Neural cell (in vitro differentiated cells): ENCODE results near the gene LMAN2. TPM values are rescaled to one million over a fixed set of nuclear protein-coding genes. Genes with fewer than 3 reads are reported as not detected.

ENCODE experiments used
- H2AFZ ChIP-seq: fragments of 200-600, 300-800 bp; sonication (generic), shearing (Covaris generic); 2 replicates; pipeline ENCODE4 v1.6.0; 2014; ENCODE audit warnings: low read depth, mild to moderate bottlenecking, antibody characterized with exemption, low read length, moderate library complexity
- H3F3A ChIP-seq: fragments of 200-600 bp; shearing (Covaris generic); 2 replicates; pipeline ENCODE4 v1.6.1; 2016; ENCODE audit warnings: mild to moderate bottlenecking, moderate library complexity, mixed read lengths, antibody characterized with exemption, low read length; ENCODE audit not compliant: insufficient read depth, poor library complexity, severe bottlenecking
- H3K27ac ChIP-seq: fragments of 200-600, 300-800 bp; sonication (generic), shearing (Covaris generic); 2 replicates; pipeline ENCODE4 v1.5.1; 2014; ENCODE audit warnings: mild to moderate bottlenecking, low read length, moderate library complexity
- H3K27me3 ChIP-seq: fragments of 300-800, 200-600 bp; sonication (generic), shearing (Covaris generic); 2 replicates; pipeline ENCODE4 v1.6.0; 2014; ENCODE audit warnings: mild to moderate bottlenecking, low read depth, low read length, moderate library complexity; ENCODE audit not compliant: insufficient read depth
- H3K36me3 ChIP-seq: fragments of 300-800, 200-600 bp; sonication (generic), shearing (Covaris generic); 2 replicates; pipeline ENCODE4 v1.5.1; 2014; ENCODE audit warnings: mild to moderate bottlenecking, antibody characterized with exemption, low read length, moderate library complexity; ENCODE audit not compliant: insufficient read depth
- H3K4me2 ChIP-seq: fragments of 300-800, 200-600 bp; sonication (generic), shearing (Covaris generic); 2 replicates; pipeline ENCODE4 v1.6.0; 2014; ENCODE audit warnings: mild to moderate bottlenecking, low read length
- H3K4me3 ChIP-seq: fragments of 300-800, 200-600 bp; sonication (generic), shearing (Covaris generic); 2 replicates; pipeline ENCODE4 v1.5.1; 2014; ENCODE audit warnings: mild to moderate bottlenecking, low read length, moderate library complexity
- H3K79me2 ChIP-seq: fragments of 200-600 bp; shearing (Covaris generic); replicated peaks from 2 replicates; pipeline ENCODE4 v1.6.0; 2014; ENCODE audit warnings: mild to moderate bottlenecking, low read length, moderate library complexity; ENCODE audit not compliant: insufficient read depth
- H3K9ac ChIP-seq: fragments of 300-800, 200-600 bp; sonication (generic), shearing (Covaris generic); 2 replicates; pipeline ENCODE4 v1.6.1; 2016; ENCODE audit warnings: mild to moderate bottlenecking, low read length, mixed read lengths
- H3K9me2 ChIP-seq: fragments of 200-600 bp; shearing (Covaris generic); 2 replicates; pipeline ENCODE4 v1.6.1; 2016; ENCODE audit warnings: mild to moderate bottlenecking, low read length, mixed read lengths; ENCODE audit not compliant: insufficient read depth
- H3K9me3 ChIP-seq: fragments of 200-600, 300-800 bp; sonication (generic), shearing (Covaris generic); 2 replicates; pipeline ENCODE4 v1.6.1; 2016; ENCODE audit warnings: mild to moderate bottlenecking, mixed run types, low read length, moderate library complexity, mixed read lengths
- H4K20me1 ChIP-seq: fragments of 200-600 bp; shearing (Covaris generic); 2 replicates; pipeline ENCODE4 v1.6.1; 2016; ENCODE audit warnings: mild to moderate bottlenecking, mixed run types; ENCODE audit not compliant: insufficient read depth
- EP300 ChIP-seq: fragments of 450-650 bp; conservative IDR thresholded peaks from 2 replicates; pipeline ENCODE4 v1.6.1; 2014; ENCODE audit warnings: antibody characterized with exemption, mild to moderate bottlenecking, moderate library complexity; ENCODE audit not compliant: poor library complexity, severe bottlenecking
- EZH2 ChIP-seq: fragments of 200-600, 300-800 bp; shearing (Covaris generic), sonication (generic); IDR thresholded peaks from 2 replicates; pipeline ENCODE4 v1.6.1; 2014; ENCODE audit warnings: antibody characterized with exemption, low read length, borderline replicate concordance, mild to moderate bottlenecking; ENCODE audit not compliant: insufficient read depth, poor library complexity, severe bottlenecking
- MXI1 ChIP-seq: fragments of 450-650 bp; conservative IDR thresholded peaks from 2 replicates; pipeline ENCODE4 v1.6.1; 2014; ENCODE audit warnings: antibody characterized with exemption, mild to moderate bottlenecking; ENCODE audit not compliant: poor library complexity, severe bottlenecking
- POLR2AphosphoS5 ChIP-seq: IDR thresholded peaks from 2 replicates; pipeline ENCODE4 v1.6.1; 2012
- RAD21 ChIP-seq: fragments of 450-650 bp; conservative IDR thresholded peaks from 2 replicates; pipeline ENCODE4 v1.6.1; 2014; ENCODE audit warnings: antibody characterized with exemption, mild to moderate bottlenecking, moderate library complexity
- REST ChIP-seq: IDR thresholded peaks from 2 replicates; pipeline ENCODE4 v1.6.1; 2012; ENCODE audit warnings: borderline replicate concordance
- SMC3 ChIP-seq: fragments of 450-650 bp; conservative IDR thresholded peaks from 2 replicates; pipeline ENCODE4 v1.6.1; 2014; ENCODE audit warnings: antibody characterized with exemption, mild to moderate bottlenecking, moderate library complexity; ENCODE audit not compliant: poor library complexity
- TAF1 ChIP-seq: IDR thresholded peaks from 2 replicates; pipeline ENCODE4 v1.6.1; 2012; ENCODE audit warnings: low read depth
- polyA plus RNA-seq: library from polyadenylated mRNA; depleted of rRNA; stranded (reverse); fragments of >200 nt; gene quantifications from 2 replicates; pipeline ENCODE4 v1.2.3, GENCODE V29; 2014
- TF ChIP-seq, protein P1 (sequence below): fragments of 450-650 bp; IDR thresholded peaks from 2 replicates; pipeline ENCODE4 v1.5.1; 2014; ENCODE audit warnings: antibody characterized with exemption, mild to moderate bottlenecking, moderate library complexity; ENCODE audit not compliant: poor library complexity, severe bottlenecking

The LMAN2 gene
- polyA plus RNA-seq, 1 donor from 2014 or later = 155 TPM

DNA sequence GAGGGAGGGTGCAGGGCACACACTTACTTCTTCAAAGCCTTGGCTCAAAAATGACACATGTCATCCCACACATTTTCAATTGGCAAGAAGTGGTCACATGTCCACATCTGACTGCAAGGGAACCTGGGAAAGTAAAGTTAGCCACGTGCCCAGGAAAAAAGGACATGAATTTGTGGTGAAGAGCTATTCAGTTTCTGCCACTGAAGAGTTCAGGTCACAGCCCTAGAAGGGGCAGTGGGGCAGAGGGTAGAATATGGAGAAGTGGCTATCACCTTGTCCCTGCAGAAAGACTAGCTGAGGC, 4.3 kb upstream of the LMAN2 start:
- Histone ChIP-seq H3K27ac (no peak overlapping the region), H2AFZ (no peak overlapping the region), H3F3A (no peaks in the 10 kb centered on the region), H3K4me3 (no peak overlapping the region), H3K79me2 (peaks cover 5% of the 10 kb centered on the region), H4K20me1 (no peaks in the 10 kb centered on the region), H3K4me2 (no peak overlapping the region), H3K27me3 (no peaks in the 10 kb centered on the region), H3K9me3 (no peaks in the 10 kb centered on the region), H3K36me3 (no peaks in the 10 kb centered on the region), H3K9me2 (no peaks in the 10 kb centered on the region), H3K9ac (no peak overlapping the region)
- no peak for TF ChIP-seq EP300
- TF ChIP-seq POLR2AphosphoS5 = no peak
- no peak for TF ChIP-seq EZH2
- TF ChIP-seq REST = no peak
- no peak for TF ChIP-seq MXI1
- no peak for TF ChIP-seq SMC3
- TF ChIP-seq, protein P1, sequence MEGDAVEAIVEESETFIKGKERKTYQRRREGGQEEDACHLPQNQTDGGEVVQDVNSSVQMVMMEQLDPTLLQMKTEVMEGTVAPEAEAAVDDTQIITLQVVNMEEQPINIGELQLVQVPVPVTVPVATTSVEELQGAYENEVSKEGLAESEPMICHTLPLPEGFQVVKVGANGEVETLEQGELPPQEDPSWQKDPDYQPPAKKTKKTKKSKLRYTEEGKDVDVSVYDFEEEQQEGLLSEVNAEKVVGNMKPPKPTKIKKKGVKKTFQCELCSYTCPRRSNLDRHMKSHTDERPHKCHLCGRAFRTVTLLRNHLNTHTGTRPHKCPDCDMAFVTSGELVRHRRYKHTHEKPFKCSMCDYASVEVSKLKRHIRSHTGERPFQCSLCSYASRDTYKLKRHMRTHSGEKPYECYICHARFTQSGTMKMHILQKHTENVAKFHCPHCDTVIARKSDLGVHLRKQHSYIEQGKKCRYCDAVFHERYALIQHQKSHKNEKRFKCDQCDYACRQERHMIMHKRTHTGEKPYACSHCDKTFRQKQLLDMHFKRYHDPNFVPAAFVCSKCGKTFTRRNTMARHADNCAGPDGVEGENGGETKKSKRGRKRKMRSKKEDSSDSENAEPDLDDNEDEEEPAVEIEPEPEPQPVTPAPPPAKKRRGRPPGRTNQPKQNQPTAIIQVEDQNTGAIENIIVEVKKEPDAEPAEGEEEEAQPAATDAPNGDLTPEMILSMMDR = no peak
- no peak for TF ChIP-seq TAF1

- Histone ChIP-seq H3K9me3 (no peaks in the 10 kb centered on the region), H3K36me3 (no peaks in the 10 kb centered on the region), H3K9me2 (no peaks in the 10 kb centered on the region), H3K4me3 (no peak overlapping the region), H3F3A (no peaks in the 10 kb centered on the region), H2AFZ (no peak overlapping the region), H3K27me3 (no peaks in the 10 kb centered on the region), H3K27ac (no peak overlapping the region), H3K79me2 (peaks cover 10% of the 10 kb centered on the region), H4K20me1 (no peaks in the 10 kb centered on the region), H3K9ac (no peak overlapping the region), H3K4me2 (no peak overlapping the region)
- TF ChIP-seq MXI1 (no peak), REST (no peak), EZH2 (no peak), RAD21 (no peak), SMC3 (no peak)
- TF ChIP-seq, protein P1 = no peak
Observed at GRCh38 chr5:177355162-177355867, 3.8 kb upstream of the LMAN2 start.
